Measurements from ENCODE around the gene ATF6. TPM values are rescaled to one million over a fixed set of nuclear protein-coding genes. Genes with fewer than 3 reads are reported as not detected.
"Not testable (repeated sequence)": the region's sequence is repeated elsewhere in the genome, so short reads cannot be mapped to it uniquely, and the experiment has no call there.

Gene ATF6
- total RNA-seq, 2 donors from 2014 or later = 14.4 to 19.8 TPM

DNA sequence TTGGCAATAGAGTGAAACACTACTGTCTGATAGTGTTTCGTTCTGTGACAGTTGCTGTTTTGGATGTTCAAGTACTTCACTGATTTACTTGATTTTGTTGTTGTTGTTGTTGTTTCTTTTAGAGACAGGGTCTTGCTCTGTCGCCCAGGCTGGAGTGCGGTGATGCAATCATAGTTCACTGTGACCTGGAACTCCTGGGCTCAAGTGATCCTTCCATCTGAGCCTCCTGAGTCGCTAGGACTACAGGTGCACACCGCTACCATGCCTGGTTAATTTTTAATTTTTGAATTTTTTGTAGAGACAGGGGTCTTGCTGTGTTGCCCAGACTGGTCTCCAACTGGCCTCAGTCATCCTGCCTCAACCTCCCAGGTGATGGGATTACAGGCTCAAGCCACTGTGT is 2.3 kb downstream of the ATF6 start:
- TF ChIP-seq, protein P1, sequence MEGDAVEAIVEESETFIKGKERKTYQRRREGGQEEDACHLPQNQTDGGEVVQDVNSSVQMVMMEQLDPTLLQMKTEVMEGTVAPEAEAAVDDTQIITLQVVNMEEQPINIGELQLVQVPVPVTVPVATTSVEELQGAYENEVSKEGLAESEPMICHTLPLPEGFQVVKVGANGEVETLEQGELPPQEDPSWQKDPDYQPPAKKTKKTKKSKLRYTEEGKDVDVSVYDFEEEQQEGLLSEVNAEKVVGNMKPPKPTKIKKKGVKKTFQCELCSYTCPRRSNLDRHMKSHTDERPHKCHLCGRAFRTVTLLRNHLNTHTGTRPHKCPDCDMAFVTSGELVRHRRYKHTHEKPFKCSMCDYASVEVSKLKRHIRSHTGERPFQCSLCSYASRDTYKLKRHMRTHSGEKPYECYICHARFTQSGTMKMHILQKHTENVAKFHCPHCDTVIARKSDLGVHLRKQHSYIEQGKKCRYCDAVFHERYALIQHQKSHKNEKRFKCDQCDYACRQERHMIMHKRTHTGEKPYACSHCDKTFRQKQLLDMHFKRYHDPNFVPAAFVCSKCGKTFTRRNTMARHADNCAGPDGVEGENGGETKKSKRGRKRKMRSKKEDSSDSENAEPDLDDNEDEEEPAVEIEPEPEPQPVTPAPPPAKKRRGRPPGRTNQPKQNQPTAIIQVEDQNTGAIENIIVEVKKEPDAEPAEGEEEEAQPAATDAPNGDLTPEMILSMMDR (conservative IDR thresholded peaks at IDR 0.05) = no peak
- no peaks in the 10 kb centered on the region for H3K27me3 Mint-ChIP-seq (ENCODE audit: insufficient read depth)
- H3K4me1 Mint-ChIP-seq = peaks cover 9% of the 10 kb centered on the region
- H3K36me3 Mint-ChIP-seq (ENCODE audit: low read depth) = no peaks in the 10 kb centered on the region
- no peak overlapping the region for H3K27ac Mint-ChIP-seq
- no peaks in the 10 kb centered on the region for H3K9me3 ChIP-seq (ENCODE audit: control insufficient read depth, low read length)
- H3K9me3 Mint-ChIP-seq = no peaks in the 10 kb centered on the region
- H3K9ac ChIP-seq (ENCODE audit: extremely low read depth, low read length, poor library complexity, severe bottlenecking) = no peak overlapping the region
- H3K4me3 ChIP-seq (ENCODE audit: low read length) = no peak overlapping the region
- H3K4me3 Mint-ChIP-seq = no peak overlapping the region
- no peaks in the 10 kb centered on the region for H3K4me1 ChIP-seq (ENCODE audit: control insufficient read depth, insufficient read depth, low read length)
- DNase-seq = no peak
- no peaks in the 10 kb centered on the region for H3K36me3 ChIP-seq (ENCODE audit: control insufficient read depth, insufficient read depth, low read length)
- H3K27me3 ChIP-seq (ENCODE audit: control insufficient read depth, insufficient read depth, low read length, poor library complexity, severe bottlenecking) = no peaks in the 10 kb centered on the region
- no peak overlapping the region for H3K27ac ChIP-seq (ENCODE audit: low read depth, low read length)
- WGBS, 2 experiments (ENCODE audit: insufficient coverage in 1 of 2, insufficient read length in 1 of 2) = 93 to 97% methylated on average over 3 to 5 of the region's 5 CpGs

DNA sequence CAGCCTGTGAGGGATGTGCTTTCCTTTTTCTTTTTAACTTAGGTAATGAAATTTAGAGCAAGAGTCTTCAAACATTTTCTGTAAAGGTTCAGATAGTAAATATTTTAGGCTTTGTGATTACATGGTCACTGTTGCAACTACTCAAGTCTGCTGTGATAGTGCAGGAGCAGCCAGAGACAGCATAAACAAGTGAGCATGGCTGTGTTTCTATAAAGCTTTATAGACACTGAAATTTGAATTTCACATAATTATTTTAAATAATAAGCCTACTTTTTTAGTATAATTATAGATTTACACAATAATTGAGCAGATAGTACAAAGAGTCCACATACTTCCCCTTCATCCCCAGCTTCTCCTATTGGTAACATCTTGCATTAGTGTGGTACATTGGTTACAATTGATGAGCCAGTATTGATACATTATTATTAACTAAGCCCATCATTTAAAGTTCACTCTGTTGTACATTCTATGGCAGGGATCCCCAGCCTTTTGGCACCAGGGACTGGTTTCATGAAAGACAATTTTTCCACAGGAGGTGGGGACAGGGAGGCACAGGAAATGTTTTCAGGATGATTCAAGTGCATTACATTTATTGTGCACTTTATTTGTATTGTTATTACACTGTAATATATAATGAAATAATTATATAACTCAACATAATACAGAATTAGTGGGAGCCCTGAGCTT is 3.0 kb downstream of the ATF6 start:
- Mint-ChIP-seq H3K4me3 (no peak overlapping the region), H3K36me3 (ENCODE audit: low read depth) (no peaks in the 10 kb centered on the region), H3K4me1 (peaks cover 9% of the 10 kb centered on the region), H3K27me3 (ENCODE audit: insufficient read depth) (no peaks in the 10 kb centered on the region), H3K9me3 (no peaks in the 10 kb centered on the region), H3K27ac (no peak overlapping the region)
- Histone ChIP-seq H3K4me3 (ENCODE audit: low read length) (no peak overlapping the region), H3K4me1 (ENCODE audit: control insufficient read depth, insufficient read depth, low read length) (no peaks in the 10 kb centered on the region), H3K36me3 (ENCODE audit: control insufficient read depth, insufficient read depth, low read length) (no peaks in the 10 kb centered on the region), H3K9me3 (ENCODE audit: control insufficient read depth, low read length) (no peaks in the 10 kb centered on the region), H3K9ac (ENCODE audit: extremely low read depth, low read length, poor library complexity, severe bottlenecking) (no peak overlapping the region), H3K27me3 (ENCODE audit: control insufficient read depth, insufficient read depth, low read length, poor library complexity, severe bottlenecking) (no peaks in the 10 kb centered on the region), H3K27ac (ENCODE audit: low read depth, low read length) (no peak overlapping the region)
- TF ChIP-seq, protein P1 (conservative IDR thresholded peaks at IDR 0.05) = no peak
- no peak for DNase-seq

DNA sequence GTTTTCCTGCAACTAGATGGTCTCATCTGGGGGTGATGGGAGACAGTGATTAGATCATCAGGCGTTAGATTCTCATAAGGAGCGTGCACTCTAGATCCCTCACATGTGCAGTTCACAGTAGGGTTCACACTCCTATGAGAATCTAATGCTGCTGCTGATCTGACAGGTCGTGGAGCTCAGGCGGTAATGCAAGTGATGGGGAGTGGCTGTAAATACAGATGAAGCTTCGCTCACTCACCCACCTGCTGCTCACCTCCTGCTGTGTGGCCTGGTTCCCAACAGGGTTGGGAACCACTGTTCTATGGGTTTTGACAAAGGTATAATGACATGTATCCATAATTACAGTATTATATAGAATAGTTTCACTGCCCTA is 3.5 kb downstream of the ATF6 start:
- H3K4me1 ChIP-seq (ENCODE audit: control insufficient read depth, insufficient read depth, low read length); H3K9me3 Mint-ChIP-seq; H3K9me3 ChIP-seq (ENCODE audit: control insufficient read depth, low read length); H3K4me1 Mint-ChIP-seq; DNase-seq; H3K36me3 Mint-ChIP-seq (ENCODE audit: low read depth); H3K27me3 ChIP-seq (ENCODE audit: control insufficient read depth, insufficient read depth, low read length, poor library complexity, severe bottlenecking); H3K27ac Mint-ChIP-seq; H3K27ac ChIP-seq (ENCODE audit: low read depth, low read length); H3K4me3 ChIP-seq (ENCODE audit: low read length); H3K9ac ChIP-seq (ENCODE audit: extremely low read depth, low read length, poor library complexity, severe bottlenecking); H3K27me3 Mint-ChIP-seq (ENCODE audit: insufficient read depth); H3K4me3 Mint-ChIP-seq; H3K36me3 ChIP-seq (ENCODE audit: control insufficient read depth, insufficient read depth, low read length): not testable (repeated sequence)
- 86 to 100% methylated on average over 2 to 5 of the region's 5 CpGs for WGBS, 2 experiments (ENCODE audit: insufficient coverage in 1 of 2, insufficient read length in 1 of 2)

DNA sequence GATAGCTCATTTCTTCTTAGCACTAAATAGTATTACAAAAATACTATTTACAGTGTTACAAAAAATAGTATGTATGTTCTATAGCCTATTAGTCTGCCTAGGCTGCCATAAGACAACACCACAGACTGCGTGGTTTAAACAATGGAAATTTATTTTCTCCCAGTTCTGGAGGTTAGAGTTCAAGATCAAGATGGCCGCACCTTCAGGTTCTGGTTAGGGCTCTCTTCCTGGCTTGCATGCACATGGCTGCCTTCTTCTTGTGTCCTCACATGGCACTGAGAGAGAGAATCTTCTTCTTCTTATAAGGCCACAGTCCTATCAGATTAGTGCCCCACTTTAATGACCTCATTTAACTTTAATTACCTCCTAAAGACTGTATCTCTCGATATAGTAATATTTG is 4.1 kb downstream of the ATF6 start:
- Histone ChIP-seq H3K4me3 (ENCODE audit: low read length) (no peak overlapping the region), H3K27ac (ENCODE audit: low read depth, low read length) (no peak overlapping the region), H3K36me3 (ENCODE audit: control insufficient read depth, insufficient read depth, low read length) (no peaks in the 10 kb centered on the region), H3K9me3 (ENCODE audit: control insufficient read depth, low read length) (no peaks in the 10 kb centered on the region), H3K4me1 (ENCODE audit: control insufficient read depth, insufficient read depth, low read length) (no peaks in the 10 kb centered on the region), H3K9ac (ENCODE audit: extremely low read depth, low read length, poor library complexity, severe bottlenecking) (no peak overlapping the region), H3K27me3 (ENCODE audit: control insufficient read depth, insufficient read depth, low read length, poor library complexity, severe bottlenecking) (no peaks in the 10 kb centered on the region)
- Mint-ChIP-seq H3K4me1 (peaks cover 9% of the 10 kb centered on the region), H3K27me3 (ENCODE audit: insufficient read depth) (no peaks in the 10 kb centered on the region), H3K4me3 (no peak overlapping the region), H3K9me3 (no peaks in the 10 kb centered on the region), H3K36me3 (ENCODE audit: low read depth) (no peaks in the 10 kb centered on the region), H3K27ac (no peak overlapping the region)
- 97 to 100% methylated on average over 2 to 3 of the region's 3 CpGs for WGBS, 2 experiments (ENCODE audit: insufficient coverage in 1 of 2, insufficient read length in 1 of 2)
- TF ChIP-seq, protein P1 (conservative IDR thresholded peaks at IDR 0.05) = no peak
- DNase-seq = no peak
